NCI-H146 treated with DMSO at 0.1 percent for 48 hours (cell line): Measurements from ENCODE around the gene KYAT1.

Source experiments
- DNase-seq: peaks from one replicate; lab custom pipeline; 2025; ENCODE audit not compliant: unreplicated experiment; lab: John Stamatoyannopoulos, UW

Gene KYAT1

GRCh38 chr9:128909859-128910258 is 28.1 kb upstream of the KYAT1 start:
- no peak for DNase-seq

- no peak for DNase-seq
Observed at GRCh38 chr9:128908372-128908771, 26.6 kb upstream of the KYAT1 start.

- no peak for DNase-seq
Observed at GRCh38 chr9:128906741-128907140, 25.0 kb upstream of the KYAT1 start.

- DNase-seq = no peak
Observed at GRCh38 chr9:128905964-128906363, 24.2 kb upstream of the KYAT1 start.

- no peak for DNase-seq
Observed at GRCh38 chr9:128903871-128904620, 22.3 kb upstream of the KYAT1 start.

GRCh38 chr9:128903079-128903461 is 21.3 kb upstream of the KYAT1 start:
- no peak for DNase-seq

- no peak for DNase-seq
Observed at GRCh38 chr9:128902351-128903078, 20.8 kb upstream of the KYAT1 start.

- DNase-seq = no peak
Observed at GRCh38 chr9:128901822-128902221, 20.1 kb upstream of the KYAT1 start.

GRCh38 chr9:128901379-128901778 is 19.6 kb upstream of the KYAT1 start:
- no peak for DNase-seq

GRCh38 chr9:128899566-128900322 is 18.0 kb upstream of the KYAT1 start:
- DNase-seq = no peak

GRCh38 chr9:128898845-128899565 is 17.3 kb upstream of the KYAT1 start:
- no peak for DNase-seq

GRCh38 chr9:128898382-128898781 is 16.6 kb upstream of the KYAT1 start:
- DNase-seq = no peak

GRCh38 chr9:128895556-128895955 is 13.8 kb upstream of the KYAT1 start:
- DNase-seq = no peak

GRCh38 chr9:128894764-128895163 is 13.0 kb upstream of the KYAT1 start:
- DNase-seq = no peak

- DNase-seq = no peak
Observed at GRCh38 chr9:128893354-128893753, 11.6 kb upstream of the KYAT1 start.

GRCh38 chr9:128892221-128892921 is 10.6 kb upstream of the KYAT1 start:
- no peak for DNase-seq

GRCh38 chr9:128891321-128892220 is 9.8 kb upstream of the KYAT1 start:
- DNase-seq = no peak

- DNase-seq = no peak
Observed at GRCh38 chr9:128887914-128888350, 6.2 kb upstream of the KYAT1 start.

- no peak for DNase-seq
Observed at GRCh38 chr9:128887049-128887448, 5.3 kb upstream of the KYAT1 start.
